ENCODE measurements around the gene CD59.

GRCh38 chr11:33753304-33753967 lies 17.2 kb upstream of the CD59 start:
- TF ChIP-seq NFIC (IDR thresholded peaks at IDR 0.05; ENCODE audit: low read depth, low read length), result peak; percentile 84
- no peak for TF ChIP-seq BRCA1 (IDR thresholded peaks at IDR 0.05; ENCODE audit: low read depth, low read length)
- no peak for TF ChIP-seq EZH2 (IDR thresholded peaks at IDR 0.05; ENCODE audit: borderline replicate concordance, control insufficient read depth, low read depth, low read length)
- TF ChIP-seq CTCF (IDR thresholded peaks at IDR 0.05 in 2 of 3, conservative IDR thresholded peaks at IDR 0.05 in 1 of 3; ENCODE audit: control insufficient read depth in 2 of 3, extremely low read depth in 1 of 3, insufficient read depth in 1 of 3, low read depth in 3 of 3, low read length in 3 of 3), result no peak
- no peak for TF ChIP-seq BACH1 (IDR thresholded peaks at IDR 0.05; ENCODE audit: borderline replicate concordance)
- no peak for TF ChIP-seq SIN3A (IDR thresholded peaks at IDR 0.05; ENCODE audit: low read depth, low read length)
- TF ChIP-seq HDAC6 (IDR thresholded peaks at IDR 0.05; ENCODE audit: unreplicated experiment), result no peak
- TF ChIP-seq SPI1 (IDR thresholded peaks at IDR 0.05; ENCODE audit: borderline replicate concordance, insufficient read depth, low read depth, low read length), result no peak
- no peak for TF ChIP-seq NR2C1 (IDR thresholded peaks at IDR 0.05)
- TF ChIP-seq CEBPB (IDR thresholded peaks at IDR 0.05; ENCODE audit: borderline replicate concordance in 1 of 2, low read depth in 2 of 2, low read length in 2 of 2), result no peak
- no peak for TF ChIP-seq MLLT1 (IDR thresholded peaks at IDR 0.05)
